ENCODE measurements around the gene CCDC6. TPM values are rescaled to one million over a fixed set of nuclear protein-coding genes. Genes with fewer than 3 reads are reported as not detected.

CCDC6 gene
- total RNA-seq, 1 experiment from 2014 or later = 91.9 TPM

DNA sequence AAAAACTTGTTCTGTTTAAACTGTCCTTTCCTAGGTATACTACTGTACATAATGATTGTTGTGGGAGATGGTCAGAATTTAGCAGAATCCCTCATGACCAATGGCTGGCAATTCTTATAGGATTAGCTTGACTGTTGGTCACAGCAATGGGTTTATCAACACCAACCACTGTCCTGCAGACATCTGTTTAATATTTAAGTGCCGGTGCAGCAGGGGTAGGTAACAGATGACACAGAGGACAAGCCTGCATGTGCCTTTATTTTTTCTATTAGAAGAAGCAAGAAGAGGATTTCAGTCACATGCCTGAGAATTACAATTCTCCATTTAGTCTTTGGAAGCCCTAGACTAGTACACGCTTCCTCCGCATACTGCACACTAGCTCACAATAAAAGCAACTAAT, 48.4 kb downstream of the CCDC6 start:
- Histone ChIP-seq H3K9me2 (ENCODE audit: insufficient read depth) (no peaks in the 10 kb centered on the region), H3K36me3 (ENCODE audit: low read depth) (peaks cover 12% of the 10 kb centered on the region), H3F3A (ENCODE audit: insufficient read depth, low read depth) (no peaks in the 10 kb centered on the region; the same call in 1 of the 2 replicates), H3K79me2 (ENCODE audit: low read depth) (peaks cover 94% of the 10 kb centered on the region), H3K4me3 (no peak overlapping the region), H3K4me2 (no peak overlapping the region), H2AFZ (no peak overlapping the region), H3K9me3 (ENCODE audit: insufficient read depth, low read depth) (peaks cover 12% of the 10 kb centered on the region), H3K4me1 (replicated peaks; ENCODE audit: insufficient read depth) (no peaks in the 10 kb centered on the region), H3K27ac (no peak overlapping the region), H4K20me1 (ENCODE audit: insufficient read depth) (peaks cover 9% of the 10 kb centered on the region; the same call in 1 of the 2 replicates), H3K27me3 (ENCODE audit: insufficient read depth, low read depth) (no peaks in the 10 kb centered on the region)
- ChIA-PET POLR2A (ENCODE audit: unreplicated experiment) (interaction anchor here (0.5 kb wide), 1 partner anchor 19 kb away, joined by 5 read pairs; no protein-coding TSS in a partner anchor), CTCF (no interaction called here)
- TF ChIP-seq CTCF (conservative IDR thresholded peaks at IDR 0.05) = no peak
- no peak for TF ChIP-seq EZH2 (IDR thresholded peaks at IDR 0.05; ENCODE audit: low read depth)
- no peak for DNase-seq
- intact Hi-C loops (cut with micrococcal nuclease; ENCODE audit: unreplicated experiment) = no loop called here
- no TSS peak for BruUV-seq (replicated peaks)

DNA sequence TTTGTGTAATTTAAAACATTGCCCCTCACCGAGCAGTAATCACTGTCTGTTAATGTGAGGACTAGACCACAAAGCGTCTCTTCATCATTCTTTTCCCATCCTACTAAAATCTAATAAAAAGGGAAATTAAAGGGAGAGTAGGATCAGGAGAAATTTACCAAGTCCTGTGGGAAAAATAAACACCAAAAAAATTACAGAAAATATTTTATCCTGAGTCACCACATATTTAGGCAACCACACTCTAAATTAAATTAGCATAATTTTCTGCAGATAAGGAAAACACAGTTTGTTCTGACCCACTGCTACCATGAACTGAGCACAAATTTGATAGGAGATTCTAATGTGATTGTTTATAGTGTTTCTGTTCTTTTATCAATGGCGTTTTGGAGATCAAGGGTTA, 49.3 kb downstream of the CCDC6 start:
- Histone ChIP-seq H4K20me1 (ENCODE audit: insufficient read depth) (peaks cover 9% of the 10 kb centered on the region; the same call in 1 of the 2 replicates), H3K27ac (no peak overlapping the region), H3K27me3 (ENCODE audit: insufficient read depth, low read depth) (no peaks in the 10 kb centered on the region), H2AFZ (no peak overlapping the region), H3K9me2 (ENCODE audit: insufficient read depth) (no peaks in the 10 kb centered on the region), H3F3A (ENCODE audit: insufficient read depth, low read depth) (no peaks in the 10 kb centered on the region; the same call in 1 of the 2 replicates), H3K4me3 (no peak overlapping the region), H3K79me2 (ENCODE audit: low read depth) (peaks cover 90% of the 10 kb centered on the region), H3K9me3 (ENCODE audit: insufficient read depth, low read depth) (peaks cover 12% of the 10 kb centered on the region), H3K4me2 (no peak overlapping the region), H3K4me1 (replicated peaks; ENCODE audit: insufficient read depth) (no peaks in the 10 kb centered on the region), H3K36me3 (ENCODE audit: low read depth) (peaks cover 12% of the 10 kb centered on the region)
- CTCF ChIA-PET = no interaction called here
- DNase-seq = no peak
- POLR2A ChIA-PET (ENCODE audit: unreplicated experiment) = no interaction called here
- BruUV-seq (replicated peaks) = no TSS peak
- intact Hi-C loops (cut with micrococcal nuclease; ENCODE audit: unreplicated experiment) = no loop called here
- TF ChIP-seq EZH2 (IDR thresholded peaks at IDR 0.05; ENCODE audit: low read depth) (no peak), CTCF (conservative IDR thresholded peaks at IDR 0.05) (no peak)

DNA sequence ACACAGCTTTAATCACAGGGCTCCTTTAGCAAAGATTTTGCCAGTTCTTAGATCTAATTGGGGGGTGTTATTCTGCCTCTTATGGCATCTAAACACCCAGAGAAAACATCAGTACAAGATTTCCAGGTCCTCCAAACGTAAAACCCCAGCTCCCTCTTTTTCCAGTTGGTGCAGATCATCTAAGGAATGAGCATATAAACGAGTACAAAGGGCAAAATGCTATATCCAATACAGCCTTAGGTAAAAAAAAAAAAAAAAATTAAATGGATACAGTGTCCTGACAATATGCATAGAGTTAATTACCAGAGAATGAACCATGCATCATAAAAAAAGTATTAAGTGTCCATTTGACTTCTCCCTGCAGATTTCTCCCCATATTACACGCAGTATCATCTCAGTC, 50.3 kb downstream of the CCDC6 start:
- Histone ChIP-seq H3K27ac (no peak overlapping the region), H3K27me3 (ENCODE audit: insufficient read depth, low read depth) (no peaks in the 10 kb centered on the region), H3K4me2 (no peak overlapping the region), H3K4me3 (no peak overlapping the region), H4K20me1 (ENCODE audit: insufficient read depth) (peaks cover 9% of the 10 kb centered on the region; the same call in 1 of the 2 replicates), H3K36me3 (ENCODE audit: low read depth) (peaks cover 20% of the 10 kb centered on the region), H3F3A (ENCODE audit: insufficient read depth, low read depth) (no peaks in the 10 kb centered on the region; the same call in 1 of the 2 replicates), H3K4me1 (replicated peaks; ENCODE audit: insufficient read depth) (no peaks in the 10 kb centered on the region), H3K9me2 (ENCODE audit: insufficient read depth) (no peaks in the 10 kb centered on the region), H2AFZ (no peak overlapping the region), H3K79me2 (ENCODE audit: low read depth) (peaks cover 80% of the 10 kb centered on the region), H3K9me3 (ENCODE audit: insufficient read depth, low read depth) (peaks cover 12% of the 10 kb centered on the region)
- ChIA-PET CTCF (no interaction called here), POLR2A (ENCODE audit: unreplicated experiment) (no interaction called here)
- intact Hi-C loops (cut with micrococcal nuclease; ENCODE audit: unreplicated experiment) = no loop called here
- no peak for TF ChIP-seq CTCF (conservative IDR thresholded peaks at IDR 0.05)
- TF ChIP-seq EZH2 (IDR thresholded peaks at IDR 0.05; ENCODE audit: low read depth) = no peak
- no TSS peak for BruUV-seq (replicated peaks)
- DNase-seq = no peak
